CD4-positive, alpha-beta T cell treated with Interferon alpha-2 for 1 hour (primary cell): ENCODE data around the gene SEMA4G.
"Not testable (repeated sequence)": the region's sequence is repeated elsewhere in the genome, so short reads cannot be mapped to it uniquely, and the experiment has no call there.

ENCODE experiments used
- DNase-seq, 2 donors: peaks; one replicate each; pipeline ENCODE4 v3.0.0-alpha.2; 2020 to 2022

Gene SEMA4G

DNA sequence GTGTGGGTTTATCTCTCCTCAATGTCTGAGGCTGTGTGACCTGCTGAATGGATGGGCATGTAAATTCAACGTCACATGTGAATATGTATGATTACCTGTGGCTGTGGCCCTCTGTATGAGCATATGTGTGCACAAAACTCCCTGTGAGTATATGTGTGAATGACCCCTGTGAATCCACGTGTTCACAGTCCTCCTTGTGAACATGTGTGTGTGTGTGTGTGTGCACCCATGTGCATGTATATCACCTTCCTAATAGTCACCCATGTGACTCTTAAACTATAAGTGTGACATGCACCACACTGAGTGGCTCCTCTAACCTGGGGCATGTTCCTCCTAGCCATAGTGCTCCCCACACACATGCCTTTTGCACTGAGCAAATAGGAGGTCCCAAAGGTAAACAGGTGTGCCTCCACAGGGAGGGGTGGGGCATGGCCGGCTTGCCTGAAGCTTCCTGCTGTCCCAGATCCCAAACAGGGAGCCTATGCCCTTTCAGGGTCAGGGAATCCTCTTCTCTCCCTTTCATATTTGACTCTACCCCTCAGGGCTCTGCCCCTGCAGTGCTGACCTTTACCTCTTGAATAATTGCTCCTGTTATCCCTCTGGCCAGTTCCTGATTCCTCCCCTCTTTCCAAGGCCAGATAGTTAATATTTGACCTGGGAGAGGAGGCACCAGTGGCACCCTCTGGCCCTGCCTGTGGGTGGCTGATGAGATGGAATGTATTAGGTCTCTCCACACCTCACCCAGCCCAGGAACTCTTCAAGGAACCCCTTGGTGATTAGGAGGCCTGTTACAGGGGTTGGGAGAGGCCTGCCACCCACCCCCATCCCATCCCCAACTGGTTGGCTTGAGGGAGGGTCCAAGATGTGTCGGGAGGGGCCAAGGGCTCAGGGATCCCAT is 1.9 kb downstream of the SEMA4G start:
- DNase-seq: no peak

DNA sequence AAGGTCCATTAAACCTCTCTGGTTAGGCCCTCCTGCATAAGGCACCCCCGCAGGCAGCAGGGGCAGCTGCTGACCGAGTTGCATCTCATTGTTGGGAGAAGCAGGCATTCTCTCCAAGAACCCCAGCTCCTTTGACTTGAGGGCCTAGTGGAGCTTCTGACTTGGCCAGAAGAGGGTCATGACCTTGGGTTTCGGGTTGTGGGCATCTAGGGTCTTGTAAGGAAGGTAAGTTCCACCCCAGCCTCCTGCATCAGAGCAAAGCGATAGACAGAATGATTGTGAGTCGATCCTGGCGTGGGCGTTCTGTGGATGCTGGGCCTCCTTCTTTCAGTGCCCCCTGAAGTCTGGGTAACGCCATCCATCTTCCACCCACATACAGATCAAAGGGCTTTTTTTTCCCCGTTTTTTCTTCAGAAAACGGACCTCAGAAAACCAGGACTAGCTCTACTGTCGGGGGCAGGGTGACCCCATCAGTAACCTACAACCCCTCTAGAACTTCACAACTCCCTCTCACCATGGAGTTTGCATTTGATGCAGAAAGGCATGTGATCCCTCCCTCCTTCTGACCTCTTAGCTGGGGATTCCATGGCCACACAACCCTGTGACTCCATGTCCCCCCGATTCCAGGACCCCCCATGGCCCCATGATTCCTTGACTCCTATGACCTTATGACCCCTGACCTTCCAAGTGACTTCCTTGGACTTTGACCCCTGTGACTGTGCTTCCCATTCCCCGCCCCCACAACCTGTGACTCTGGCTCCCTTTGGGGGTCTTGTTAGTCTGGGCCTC is 3.0 kb downstream of the SEMA4G start:
- DNase-seq: no peak

- no peak for DNase-seq
These were observed 3.7 kb downstream of the SEMA4G start for GRCh38 chr10:100972904-100973535.

- DNase-seq: not testable (repeated sequence)
These were observed 6.1 kb downstream of the SEMA4G start for GRCh38 chr10:100975397-100975796.

- no peak for DNase-seq
These were observed 7.6 kb downstream of the SEMA4G start for GRCh38 chr10:100976906-100977305.

DNA sequence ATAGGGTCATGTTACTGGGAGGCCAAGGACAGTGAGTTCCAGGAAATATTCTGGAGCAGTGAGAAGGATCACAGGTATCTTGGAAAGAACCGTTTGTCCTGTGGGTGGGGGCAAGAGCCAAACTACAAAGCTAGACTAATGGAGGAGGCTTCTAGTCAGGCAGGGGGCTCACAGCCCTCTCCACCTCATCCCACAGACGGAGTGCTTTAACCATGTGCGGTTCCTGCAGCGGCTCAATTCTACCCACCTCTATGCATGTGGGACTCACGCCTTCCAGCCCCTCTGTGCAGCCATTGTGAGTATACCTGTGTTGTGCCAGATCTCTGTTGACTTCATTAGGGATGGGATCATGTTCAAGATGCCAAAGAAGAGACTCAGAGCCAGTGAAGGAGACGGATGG is 8.1 kb downstream of the SEMA4G start:
- no peak for DNase-seq

DNA sequence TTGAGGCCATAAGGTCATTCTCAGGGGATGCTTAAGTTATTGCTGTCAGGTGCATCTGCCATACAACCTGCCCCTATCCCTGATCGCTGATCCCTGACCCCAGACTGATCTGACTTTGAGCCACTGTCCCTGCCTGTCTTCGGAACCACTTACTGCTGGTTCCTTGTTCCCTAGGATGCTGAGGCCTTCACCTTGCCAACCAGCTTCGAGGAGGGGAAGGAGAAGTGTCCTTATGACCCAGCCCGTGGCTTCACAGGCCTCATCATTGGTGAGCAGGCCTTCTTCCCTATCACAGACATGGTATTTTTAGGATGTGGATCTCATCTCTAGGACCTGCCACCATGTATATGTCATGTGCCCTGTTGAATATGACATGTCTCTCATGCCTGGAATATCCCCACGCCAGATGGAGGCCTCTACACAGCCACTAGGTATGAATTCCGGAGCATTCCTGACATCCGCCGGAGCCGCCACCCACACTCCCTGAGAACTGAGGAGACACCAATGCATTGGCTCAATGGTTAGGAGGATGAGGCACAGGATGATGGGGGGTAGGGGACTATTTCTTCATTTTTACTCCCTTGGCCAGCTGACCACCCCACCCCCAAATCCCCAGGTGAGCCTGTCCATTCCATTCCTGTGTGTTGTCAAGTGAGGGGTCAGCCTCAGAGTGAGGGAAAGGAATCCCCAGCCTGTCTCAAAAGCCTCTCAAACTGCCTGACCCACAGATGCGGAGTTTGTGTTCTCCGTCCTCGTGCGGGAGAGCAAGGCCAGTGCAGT is 9.0 kb downstream of the SEMA4G start:
- DNase-seq: no peak

DNA sequence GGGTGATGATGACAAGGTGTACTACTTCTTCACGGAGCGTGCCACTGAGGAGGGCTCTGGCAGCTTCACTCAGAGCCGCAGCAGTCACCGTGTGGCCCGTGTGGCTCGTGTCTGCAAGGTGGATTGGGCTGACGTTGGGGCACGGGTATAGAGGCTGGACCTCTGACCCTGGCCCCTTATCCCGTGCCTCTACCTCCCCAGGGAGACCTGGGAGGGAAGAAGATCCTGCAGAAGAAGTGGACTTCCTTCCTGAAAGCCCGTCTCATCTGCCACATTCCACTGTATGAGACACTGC is 9.5 kb downstream of the SEMA4G start:
- no peak for DNase-seq

DNA sequence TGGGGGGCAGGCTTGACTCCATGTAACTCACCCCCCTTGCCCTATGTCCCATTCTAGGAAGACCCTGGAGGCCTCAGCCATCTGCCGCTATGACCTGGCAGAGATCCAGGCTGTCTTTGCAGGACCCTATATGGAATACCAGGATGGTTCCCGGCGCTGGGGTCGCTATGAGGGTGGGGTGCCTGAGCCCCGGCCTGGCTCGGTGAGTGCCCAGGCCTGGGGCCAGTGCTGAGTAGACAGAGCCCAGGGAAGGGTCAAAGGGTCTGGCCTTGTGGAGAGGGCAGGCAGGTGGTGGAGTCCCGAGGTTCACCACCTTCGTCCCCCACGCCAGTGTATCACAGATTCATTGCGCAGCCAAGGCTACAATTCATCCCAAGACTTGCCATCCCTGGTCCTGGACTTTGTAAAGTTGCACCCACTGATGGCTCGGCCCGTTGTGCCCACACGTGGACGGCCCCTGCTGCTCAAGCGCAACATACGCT is 10.5 kb downstream of the SEMA4G start:
- no peak for DNase-seq

- DNase-seq: no peak
These were observed 11.0 kb downstream of the SEMA4G start for GRCh38 chr10:100980311-100980710.

DNA sequence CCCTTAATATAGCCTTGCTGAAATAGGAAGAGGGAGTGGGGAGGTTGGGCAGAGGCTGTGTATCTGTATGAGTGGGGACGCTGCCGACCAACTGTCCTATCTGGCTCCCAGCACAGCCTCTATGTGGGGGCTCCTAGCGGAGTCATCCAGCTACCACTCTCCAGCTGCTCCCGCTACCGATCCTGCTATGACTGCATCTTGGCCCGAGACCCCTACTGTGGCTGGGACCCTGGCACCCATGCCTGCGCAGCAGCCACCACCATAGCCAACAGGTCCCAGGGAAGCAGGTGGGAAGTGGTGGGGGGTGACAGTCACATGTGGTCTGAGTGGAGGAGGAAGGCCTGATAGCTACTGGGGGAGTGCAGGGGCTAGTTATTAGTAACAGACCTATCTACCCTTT is 11.4 kb downstream of the SEMA4G start:
- DNase-seq: no peak

- no peak for DNase-seq
These were observed 12.0 kb downstream of the SEMA4G start for GRCh38 chr10:100981178-100981772.

- DNase-seq: no peak
These were observed 13.9 kb downstream of the SEMA4G start for GRCh38 chr10:100982916-100983830.

DNA sequence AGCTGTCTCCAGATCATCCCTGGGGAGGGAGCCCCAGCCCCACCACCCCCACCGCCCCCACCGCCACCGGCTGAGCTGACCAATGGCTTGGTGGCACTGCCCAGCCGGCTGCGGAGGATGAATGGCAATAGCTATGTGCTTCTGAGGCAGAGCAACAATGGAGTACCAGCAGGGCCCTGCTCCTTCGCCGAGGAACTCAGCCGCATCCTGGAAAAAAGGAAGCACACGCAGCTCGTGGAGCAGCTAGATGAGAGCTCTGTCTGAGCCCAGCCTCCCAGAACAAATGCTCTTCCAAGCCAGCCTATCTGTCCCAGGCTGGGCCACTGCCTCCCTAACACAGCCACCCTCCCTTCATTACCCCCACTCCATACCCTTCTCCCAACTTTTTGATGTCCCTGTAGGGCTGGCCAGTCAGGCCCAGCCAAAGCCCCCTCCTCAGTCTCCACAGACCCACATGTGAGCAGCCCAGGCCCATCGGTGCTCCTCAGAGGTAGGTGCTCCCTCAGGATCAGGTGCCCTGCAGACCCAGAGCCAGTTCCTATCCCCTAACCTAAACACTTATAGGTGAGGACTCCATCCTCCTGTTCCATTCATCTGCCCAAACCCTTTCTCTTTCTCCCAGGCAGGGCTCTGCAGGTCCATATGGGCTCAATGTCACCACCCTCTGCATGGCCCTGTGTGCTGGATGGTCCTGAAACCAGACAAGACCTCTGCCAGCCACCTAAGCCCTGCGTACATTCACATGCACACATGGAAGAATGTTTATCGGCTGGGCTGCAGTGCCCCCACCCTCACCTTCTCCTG is 14.8 kb downstream of the SEMA4G start:
- DNase-seq: no peak

DNA sequence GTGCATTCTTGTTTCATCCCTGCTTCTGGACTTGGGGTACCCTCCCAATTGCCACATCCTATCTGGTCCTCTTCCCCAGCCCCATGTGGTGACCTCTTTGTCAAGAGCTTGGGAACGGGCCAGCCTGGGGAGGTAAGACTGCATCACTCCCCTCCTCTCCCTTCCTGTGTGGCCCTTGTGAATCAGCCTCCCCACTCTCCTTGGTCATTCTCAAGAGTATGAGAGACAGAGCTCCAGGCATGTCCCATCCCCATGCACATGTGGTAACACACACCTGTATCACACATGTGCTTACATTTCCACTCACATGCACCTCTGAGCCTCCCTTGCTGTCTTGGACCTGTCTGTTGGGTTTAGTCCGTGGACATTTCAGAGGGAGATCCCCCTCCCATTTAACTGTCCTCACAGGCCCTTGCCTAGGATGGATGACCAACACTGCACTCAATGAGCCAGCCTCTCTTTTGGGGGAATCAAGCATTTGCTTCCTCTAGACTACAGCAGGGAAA is 15.4 kb downstream of the SEMA4G start:
- no peak for DNase-seq

DNA sequence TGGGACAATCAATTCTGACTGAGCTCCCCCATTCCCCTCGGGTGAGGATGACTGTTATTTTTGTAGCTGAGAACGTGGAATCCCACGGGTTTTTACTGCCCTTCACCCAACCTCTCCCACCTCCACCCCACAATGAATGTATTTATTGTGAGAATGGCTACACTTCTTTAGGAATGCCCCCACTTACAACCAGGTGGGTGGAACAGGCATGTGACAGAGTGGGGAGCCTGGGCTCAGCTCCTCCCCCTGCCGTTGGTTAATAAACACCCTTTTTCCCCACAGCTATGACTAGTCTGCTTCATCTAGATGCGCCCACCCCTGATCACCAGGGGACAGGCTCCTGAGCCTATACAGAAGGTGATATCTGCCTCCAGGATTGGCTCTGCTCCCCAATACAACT is 16.0 kb downstream of the SEMA4G start:
- no peak for DNase-seq

DNA sequence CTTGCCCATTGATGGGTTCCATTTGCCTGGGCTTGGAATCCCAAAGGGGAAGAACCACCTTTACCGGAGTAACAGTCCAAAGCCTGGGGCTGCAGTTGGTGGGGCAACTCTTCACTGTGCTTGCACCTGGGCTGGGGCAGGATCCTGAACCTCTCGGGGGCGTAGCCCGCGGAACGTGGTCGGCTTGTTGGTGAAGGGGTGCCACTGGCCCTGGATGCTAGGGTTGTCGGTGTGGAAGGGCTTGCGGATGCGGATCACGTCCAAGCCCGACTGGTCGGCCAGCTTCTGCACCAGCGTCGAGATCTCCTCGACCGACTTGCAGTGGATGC is 17.3 kb downstream of the SEMA4G start:
- DNase-seq: no peak

GRCh38 chr10:100986952-100987684 is 17.8 kb downstream of the SEMA4G start, which contains the start of the genes MRPL43 and TWNK:
Gene MRPL43, minus strand, starts transcription at chr10:100987497. Its CDS starts 54 bp downstream, at chr10:100987443.
Gene TWNK, plus strand, starts transcription at chr10:100987543. Its CDS starts 668 bp downstream, at chr10:100988211.
- peak; percentile 80 to 85 for DNase-seq

- no peak for DNase-seq
These were observed 18.4 kb downstream of the SEMA4G start for GRCh38 chr10:100987685-100988049.
